ENCODE data around the gene EEF1AKMT1.

DNA sequence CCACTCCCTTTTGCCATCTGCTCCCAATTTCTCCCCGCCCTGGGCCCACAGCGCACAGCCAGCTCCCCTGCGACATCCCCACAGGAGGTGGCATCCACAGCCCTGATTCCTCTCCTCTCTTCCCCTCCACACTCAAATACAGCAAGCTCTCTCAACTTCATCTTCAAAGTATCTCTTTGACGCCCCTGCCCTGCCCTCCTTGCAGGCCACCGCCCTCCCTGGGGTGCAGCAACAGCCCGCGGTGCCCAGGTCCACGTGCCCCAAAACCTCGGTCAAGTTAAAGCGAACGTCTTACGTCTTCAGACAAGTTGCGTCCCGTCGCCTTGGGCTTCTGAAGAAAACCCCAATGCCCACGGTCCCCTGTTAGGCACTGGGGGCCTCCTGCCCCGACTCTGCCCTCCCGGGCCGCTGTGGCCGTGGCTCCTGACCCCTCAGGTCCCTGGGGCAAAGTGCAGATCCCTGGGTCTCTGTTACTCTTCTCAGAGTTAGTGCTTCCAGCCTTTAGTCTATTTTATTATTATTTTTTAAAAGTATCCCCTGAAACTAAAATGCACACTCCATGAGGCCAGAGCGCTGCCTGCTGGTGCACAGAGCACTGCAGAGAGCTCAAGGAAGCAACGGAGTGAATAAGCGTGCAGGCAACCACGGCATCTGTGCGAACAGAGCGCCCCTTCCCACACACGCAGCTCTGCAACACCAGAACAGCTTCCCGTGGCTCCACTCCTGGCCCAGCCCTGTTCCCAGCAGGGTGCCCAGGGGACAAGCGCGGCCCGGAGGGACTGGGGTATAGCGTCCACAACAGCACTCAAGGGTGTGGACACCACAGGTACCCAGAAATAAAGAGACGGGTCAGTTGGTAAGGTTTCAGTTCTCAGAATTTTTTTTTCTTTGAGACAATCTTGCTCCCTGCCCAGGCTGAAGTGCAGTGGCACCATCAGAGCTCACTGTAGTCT lies 43.9 kb downstream of the EEF1AKMT1 start:
- TF ChIP-seq, protein P1, sequence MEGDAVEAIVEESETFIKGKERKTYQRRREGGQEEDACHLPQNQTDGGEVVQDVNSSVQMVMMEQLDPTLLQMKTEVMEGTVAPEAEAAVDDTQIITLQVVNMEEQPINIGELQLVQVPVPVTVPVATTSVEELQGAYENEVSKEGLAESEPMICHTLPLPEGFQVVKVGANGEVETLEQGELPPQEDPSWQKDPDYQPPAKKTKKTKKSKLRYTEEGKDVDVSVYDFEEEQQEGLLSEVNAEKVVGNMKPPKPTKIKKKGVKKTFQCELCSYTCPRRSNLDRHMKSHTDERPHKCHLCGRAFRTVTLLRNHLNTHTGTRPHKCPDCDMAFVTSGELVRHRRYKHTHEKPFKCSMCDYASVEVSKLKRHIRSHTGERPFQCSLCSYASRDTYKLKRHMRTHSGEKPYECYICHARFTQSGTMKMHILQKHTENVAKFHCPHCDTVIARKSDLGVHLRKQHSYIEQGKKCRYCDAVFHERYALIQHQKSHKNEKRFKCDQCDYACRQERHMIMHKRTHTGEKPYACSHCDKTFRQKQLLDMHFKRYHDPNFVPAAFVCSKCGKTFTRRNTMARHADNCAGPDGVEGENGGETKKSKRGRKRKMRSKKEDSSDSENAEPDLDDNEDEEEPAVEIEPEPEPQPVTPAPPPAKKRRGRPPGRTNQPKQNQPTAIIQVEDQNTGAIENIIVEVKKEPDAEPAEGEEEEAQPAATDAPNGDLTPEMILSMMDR (IDR thresholded peaks at IDR 0.05 in 2 of 3, conservative IDR thresholded peaks at IDR 0.05 in 1 of 3; ENCODE audit: control insufficient read depth in 2 of 3, extremely low read depth in 1 of 3, insufficient read depth in 1 of 3, low read depth in 3 of 3, low read length in 3 of 3) = no peak
- TF ChIP-seq CBX5 (IDR thresholded peaks at IDR 0.05; ENCODE audit: low read depth) (no peak), HCFC1 (IDR thresholded peaks at IDR 0.05; ENCODE audit: low read length) (no peak), SPI1 (IDR thresholded peaks at IDR 0.05; ENCODE audit: borderline replicate concordance, insufficient read depth, low read depth, low read length) (no peak), POLR2A (IDR thresholded peaks at IDR 0.05; ENCODE audit: low read depth, low read length) (no peak), NRF1 (conservative IDR thresholded peaks at IDR 0.05; ENCODE audit: low read depth, low read length) (no peak)
- TF ChIP-seq, protein P2, sequence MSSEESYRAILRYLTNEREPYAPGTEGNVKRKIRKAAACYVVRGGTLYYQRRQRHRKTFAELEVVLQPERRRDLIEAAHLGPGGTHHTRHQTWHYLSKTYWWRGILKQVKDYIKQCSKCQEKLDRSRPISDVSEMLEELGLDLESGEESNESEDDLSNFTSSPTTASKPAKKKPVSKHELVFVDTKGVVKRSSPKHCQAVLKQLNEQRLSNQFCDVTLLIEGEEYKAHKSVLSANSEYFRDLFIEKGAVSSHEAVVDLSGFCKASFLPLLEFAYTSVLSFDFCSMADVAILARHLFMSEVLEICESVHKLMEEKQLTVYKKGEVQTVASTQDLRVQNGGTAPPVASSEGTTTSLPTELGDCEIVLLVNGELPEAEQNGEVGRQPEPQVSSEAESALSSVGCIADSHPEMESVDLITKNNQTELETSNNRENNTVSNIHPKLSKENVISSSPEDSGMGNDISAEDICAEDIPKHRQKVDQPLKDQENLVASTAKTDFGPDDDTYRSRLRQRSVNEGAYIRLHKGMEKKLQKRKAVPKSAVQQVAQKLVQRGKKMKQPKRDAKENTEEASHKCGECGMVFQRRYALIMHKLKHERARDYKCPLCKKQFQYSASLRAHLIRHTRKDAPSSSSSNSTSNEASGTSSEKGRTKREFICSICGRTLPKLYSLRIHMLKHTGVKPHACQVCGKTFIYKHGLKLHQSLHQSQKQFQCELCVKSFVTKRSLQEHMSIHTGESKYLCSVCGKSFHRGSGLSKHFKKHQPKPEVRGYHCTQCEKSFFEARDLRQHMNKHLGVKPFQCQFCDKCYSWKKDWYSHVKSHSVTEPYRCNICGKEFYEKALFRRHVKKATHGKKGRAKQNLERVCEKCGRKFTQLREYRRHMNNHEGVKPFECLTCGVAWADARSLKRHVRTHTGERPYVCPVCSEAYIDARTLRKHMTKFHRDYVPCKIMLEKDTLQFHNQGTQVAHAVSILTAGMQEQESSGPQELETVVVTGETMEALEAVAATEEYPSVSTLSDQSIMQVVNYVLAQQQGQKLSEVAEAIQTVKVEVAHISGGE (CRISPR knock-in tag; IDR thresholded peaks at IDR 0.05) = no peak
- TF ChIP-seq, protein P3, sequence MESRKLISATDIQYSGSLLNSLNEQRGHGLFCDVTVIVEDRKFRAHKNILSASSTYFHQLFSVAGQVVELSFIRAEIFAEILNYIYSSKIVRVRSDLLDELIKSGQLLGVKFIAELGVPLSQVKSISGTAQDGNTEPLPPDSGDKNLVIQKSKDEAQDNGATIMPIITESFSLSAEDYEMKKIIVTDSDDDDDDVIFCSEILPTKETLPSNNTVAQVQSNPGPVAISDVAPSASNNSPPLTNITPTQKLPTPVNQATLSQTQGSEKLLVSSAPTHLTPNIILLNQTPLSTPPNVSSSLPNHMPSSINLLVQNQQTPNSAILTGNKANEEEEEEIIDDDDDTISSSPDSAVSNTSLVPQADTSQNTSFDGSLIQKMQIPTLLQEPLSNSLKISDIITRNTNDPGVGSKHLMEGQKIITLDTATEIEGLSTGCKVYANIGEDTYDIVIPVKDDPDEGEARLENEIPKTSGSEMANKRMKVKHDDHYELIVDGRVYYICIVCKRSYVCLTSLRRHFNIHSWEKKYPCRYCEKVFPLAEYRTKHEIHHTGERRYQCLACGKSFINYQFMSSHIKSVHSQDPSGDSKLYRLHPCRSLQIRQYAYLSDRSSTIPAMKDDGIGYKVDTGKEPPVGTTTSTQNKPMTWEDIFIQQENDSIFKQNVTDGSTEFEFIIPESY (IDR thresholded peaks at IDR 0.05) = no peak

Measured in GM12878 (cell line).